Stomach smooth muscle (tissue), 2 donors: ENCODE results near the gene GPR179.

Experiments used
- H3K27ac ChIP-seq: one replicate; pipeline ENCODE4 v1.7.0; 2013; ENCODE audit warnings: mild to moderate bottlenecking, low read length, inconsistent platforms
- H3K27me3 ChIP-seq, 2 donors: one replicate each; pipeline ENCODE4 v1.7.0; 2013; ENCODE audit warnings: low read length in 2 of 2; ENCODE audit not compliant: insufficient read depth in 2 of 2, control insufficient read depth in 1 of 2
- H3K36me3 ChIP-seq, 2 donors: one replicate each; pipeline ENCODE4 v1.7.0; 2013; ENCODE audit warnings: low read length in 2 of 2; ENCODE audit not compliant: control insufficient read depth in 2 of 2, insufficient read depth in 2 of 2
- H3K4me1 ChIP-seq: one replicate; pipeline ENCODE4 v1.7.0; 2013; ENCODE audit warnings: low read length; ENCODE audit not compliant: control insufficient read depth, insufficient read depth
- H3K4me3 ChIP-seq, 2 donors: one replicate each; pipeline ENCODE4 v1.7.0; 2013; ENCODE audit warnings: low read length in 2 of 2
- H3K9ac ChIP-seq, 2 donors: one replicate each; pipeline ENCODE4 v1.7.0; 2013; ENCODE audit warnings: low read length in 2 of 2, mild to moderate bottlenecking in 1 of 2
- H3K9me3 ChIP-seq, 2 donors: one replicate each; pipeline ENCODE4 v1.7.0; 2013; ENCODE audit warnings: low read length in 2 of 2; ENCODE audit not compliant: control insufficient read depth in 2 of 2
- donor health status: healthy.
- donor health status: Pancreatic carcinoma.

GPR179 gene

DNA sequence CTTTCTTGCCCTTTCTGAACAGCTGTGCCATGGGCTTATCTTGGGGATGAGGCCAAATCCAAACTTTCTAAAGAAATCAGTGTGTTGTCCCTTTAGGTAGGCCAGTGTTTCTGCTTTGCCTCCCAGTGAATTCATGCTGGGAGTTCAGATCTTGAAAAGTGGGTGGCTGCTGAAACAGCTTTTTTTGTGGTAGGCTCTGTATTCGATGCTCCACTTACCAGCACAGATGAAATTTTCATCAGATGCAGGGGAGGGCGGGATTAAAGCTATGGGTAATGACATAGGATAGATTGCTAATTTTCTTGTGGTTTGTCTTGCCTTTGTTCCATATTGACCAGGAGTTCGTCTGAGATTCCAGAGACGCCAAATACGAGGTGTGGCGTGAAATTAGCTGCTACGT, 10.7 kb upstream of the GPR179 start:
- Histone ChIP-seq H3K4me3 (peak overlapping the region in 1 of 2 donors; percentile 8), H3K9me3 (no peaks in the 10 kb centered on the region), H3K27ac (no peak overlapping the region), H3K36me3 (no peaks in the 10 kb centered on the region), H3K27me3 (no peaks in the 10 kb centered on the region), H3K9ac (no peak overlapping the region), H3K4me1 (peaks cover 34% of the 10 kb centered on the region)

DNA sequence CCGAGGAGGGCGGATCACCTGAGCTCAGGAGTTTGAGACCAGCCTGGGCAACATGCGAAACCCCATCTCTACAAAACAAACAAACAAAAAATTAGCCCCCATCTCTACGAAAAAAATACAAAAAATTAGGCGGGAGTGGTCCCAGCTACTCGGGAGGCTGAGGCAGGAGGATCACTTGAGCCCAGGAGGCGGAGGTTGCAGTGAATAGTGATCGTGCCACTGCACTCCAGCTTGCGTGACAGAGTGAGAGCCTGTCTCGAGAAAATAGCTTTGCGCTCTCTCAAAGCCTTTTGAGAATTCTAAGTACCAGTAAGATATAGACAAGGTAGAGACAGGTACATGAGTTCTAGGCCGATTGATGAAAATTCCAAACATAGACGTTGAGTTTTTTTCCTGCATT, 9.9 kb upstream of the GPR179 start:
- Histone ChIP-seq H3K4me3 (peak overlapping the region; percentile 78 to 85), H3K4me1 (peaks cover 28% of the 10 kb centered on the region)

DNA sequence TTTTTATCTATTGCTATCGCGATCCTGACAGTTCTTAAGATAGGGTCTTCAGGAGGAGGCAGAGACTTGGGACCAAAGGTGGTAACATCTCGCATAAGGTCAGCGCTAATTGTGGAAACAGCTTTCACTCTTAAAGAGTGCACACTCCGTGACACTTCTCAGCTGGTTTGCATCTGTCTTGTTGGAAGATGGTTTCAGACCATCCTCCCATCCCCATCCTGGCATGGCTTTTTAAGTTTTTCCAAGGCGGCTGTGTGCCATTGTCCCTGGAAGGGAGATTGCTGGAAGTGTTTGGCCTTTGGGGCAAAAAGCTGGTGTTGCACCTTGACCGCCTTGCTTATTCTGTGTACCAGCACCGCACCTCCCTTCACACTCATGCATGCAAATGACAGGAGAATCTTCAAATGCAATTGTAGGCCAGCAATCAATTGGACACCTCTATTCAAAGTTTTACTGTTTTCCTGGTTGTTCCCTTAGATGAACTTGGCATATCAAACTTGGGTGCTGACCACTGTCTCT, 9.4 kb upstream of the GPR179 start:
- H3K27me3 ChIP-seq: no peaks in the 10 kb centered on the region
- no peaks in the 10 kb centered on the region for H3K9me3 ChIP-seq
- H3K36me3 ChIP-seq: no peaks in the 10 kb centered on the region
- H3K27ac ChIP-seq: peak overlapping the region; percentile 41
- peak overlapping the region; percentile 60 to 78 for H3K9ac ChIP-seq
- H3K4me1 ChIP-seq: peaks cover 24% of the 10 kb centered on the region
- H3K4me3 ChIP-seq: peak overlapping the region; percentile 78 to 85

More for the DNA sequence above, 9.9 kb upstream of the GPR179 start:
- Histone ChIP-seq H3K9ac (no peak overlapping the region), H3K27me3 (no peaks in the 10 kb centered on the region), H3K27ac (no peak overlapping the region), H3K36me3 (no peaks in the 10 kb centered on the region), H3K9me3 (no peaks in the 10 kb centered on the region)

DNA sequence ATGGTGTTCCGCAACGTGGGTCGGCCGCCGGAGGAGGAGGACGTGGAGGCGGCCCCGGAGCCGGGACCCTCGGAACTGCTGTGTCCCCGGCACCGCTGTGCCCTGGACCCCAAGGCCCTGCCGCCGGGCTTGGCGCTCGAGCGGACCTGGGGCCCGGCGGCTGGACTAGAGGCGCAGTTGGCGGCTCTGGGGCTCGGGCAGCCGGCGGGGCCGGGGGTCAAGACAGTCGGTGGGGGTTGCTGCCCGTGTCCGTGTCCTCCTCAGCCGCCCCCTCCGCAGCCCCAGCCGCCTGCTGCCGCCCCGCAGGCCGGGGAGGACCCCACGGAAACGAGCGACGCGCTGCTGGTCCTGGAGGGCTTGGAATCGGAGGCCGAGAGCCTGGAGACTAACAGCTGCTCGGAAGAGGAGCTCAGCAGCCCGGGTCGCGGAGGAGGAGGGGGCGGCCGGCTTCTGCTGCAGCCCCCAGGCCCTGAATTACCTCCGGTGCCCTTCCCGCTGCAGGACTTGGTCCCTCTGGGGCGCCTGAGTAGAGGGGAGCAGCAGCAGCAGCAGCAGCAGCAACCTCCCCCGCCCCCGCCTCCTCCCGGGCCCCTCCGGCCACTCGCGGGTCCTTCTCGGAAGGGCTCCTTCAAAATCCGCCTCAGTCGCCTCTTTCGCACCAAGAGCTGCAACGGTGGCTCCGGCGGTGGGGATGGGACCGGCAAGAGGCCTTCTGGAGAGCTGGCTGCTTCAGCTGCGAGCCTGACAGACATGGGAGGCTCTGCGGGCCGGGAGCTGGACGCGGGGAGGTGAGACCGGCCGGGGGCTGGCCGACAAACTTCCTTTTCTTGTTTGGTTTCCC, 8.7 kb upstream of the GPR179 start:
- Histone ChIP-seq H3K36me3 (no peaks in the 10 kb centered on the region), H3K27me3 (no peaks in the 10 kb centered on the region), H3K9me3 (no peaks in the 10 kb centered on the region), H3K4me3 (peak overlapping the region; percentile 78 to 85), H3K9ac (peak overlapping the region; percentile 60 to 78), H3K27ac (peak overlapping the region; percentile 46), H3K4me1 (peaks cover 18% of the 10 kb centered on the region)

DNA sequence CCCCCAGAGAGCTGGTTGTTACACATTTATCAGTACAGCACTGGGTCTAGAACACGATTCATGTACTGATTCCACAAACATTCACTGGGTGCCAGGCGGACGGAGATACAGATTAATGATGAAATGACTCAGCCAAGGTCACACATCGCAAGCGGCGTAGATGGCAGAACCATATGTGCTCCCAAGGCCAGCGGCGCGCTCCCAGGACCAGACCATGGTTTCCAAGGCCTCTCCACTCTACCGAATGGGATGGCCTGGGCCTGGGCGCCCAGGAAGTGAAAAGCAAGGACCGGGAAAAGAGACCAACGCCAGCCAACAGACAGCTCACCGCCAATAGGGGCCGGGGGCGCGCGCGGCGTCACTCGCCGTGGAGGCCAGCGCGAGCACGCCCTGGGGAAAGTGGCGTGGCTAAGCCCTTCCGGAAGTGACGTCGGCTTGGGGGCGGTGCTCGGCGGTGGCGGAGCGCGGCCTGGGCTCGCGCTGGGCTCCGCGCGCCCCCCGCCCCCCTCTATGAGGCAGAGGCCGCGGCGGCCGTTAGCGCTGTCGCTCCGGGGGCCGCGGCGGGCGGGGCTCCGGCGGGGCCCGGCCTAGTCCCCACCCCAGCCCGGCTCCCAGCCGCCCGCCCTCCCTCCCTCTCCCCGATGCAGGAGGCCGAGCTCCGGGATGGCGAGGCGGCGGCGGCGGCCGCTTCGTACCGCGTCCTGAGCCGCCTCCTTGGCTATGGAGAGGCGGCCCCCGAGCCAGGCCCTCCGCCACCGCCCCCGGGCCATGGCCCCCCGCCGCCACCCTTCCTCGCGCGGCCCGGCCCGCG, 7.9 kb upstream of the GPR179 start, which contains the start of gene SOCS7:
Gene SOCS7 (plus strand): TSS at position 433 of the 811 bp plus-strand sequence. CDS start 209 bp downstream, at position 642.
- H3K9ac ChIP-seq: peak within 1 kb of the TSS; percentile 60 to 87
- no peaks in the 10 kb centered on the region for H3K9me3 ChIP-seq
- H3K4me1 ChIP-seq: peaks cover 16% of the 10 kb centered on the region
- peak within 1 kb of the TSS; percentile 91 for H3K27ac ChIP-seq
- no peaks in the 10 kb centered on the region for H3K36me3 ChIP-seq
- no peaks in the 10 kb centered on the region for H3K27me3 ChIP-seq
- peak within 1 kb of the TSS; percentile 78 to 85 for H3K4me3 ChIP-seq

DNA sequence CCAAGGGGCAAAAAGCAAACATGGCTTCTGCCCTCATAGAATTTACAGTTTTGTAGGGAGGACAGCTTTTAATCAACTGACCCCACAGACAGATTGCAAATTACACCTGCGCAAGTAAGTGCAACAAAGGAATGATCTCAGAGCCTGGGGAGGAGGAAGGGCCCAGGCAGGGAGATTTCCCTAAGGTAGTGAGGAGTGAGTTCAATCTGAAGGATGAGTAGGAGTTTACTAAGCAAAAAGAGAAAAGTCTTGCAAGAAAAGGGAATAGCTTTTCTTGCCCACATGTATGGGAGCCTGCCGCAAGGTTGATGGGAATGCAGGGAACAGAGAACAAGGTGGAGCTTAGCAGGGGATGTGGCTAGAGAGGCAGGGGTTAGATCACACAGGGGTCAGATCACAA, 6.3 kb upstream of the GPR179 start:
- Histone ChIP-seq H3K27me3 (no peaks in the 10 kb centered on the region), H3K9me3 (no peaks in the 10 kb centered on the region), H3K27ac (no peak overlapping the region), H3K4me1 (peaks cover 16% of the 10 kb centered on the region), H3K9ac (peak overlapping the region in 1 of 2 donors; percentile 21), H3K36me3 (no peaks in the 10 kb centered on the region), H3K4me3 (no peak overlapping the region)

DNA sequence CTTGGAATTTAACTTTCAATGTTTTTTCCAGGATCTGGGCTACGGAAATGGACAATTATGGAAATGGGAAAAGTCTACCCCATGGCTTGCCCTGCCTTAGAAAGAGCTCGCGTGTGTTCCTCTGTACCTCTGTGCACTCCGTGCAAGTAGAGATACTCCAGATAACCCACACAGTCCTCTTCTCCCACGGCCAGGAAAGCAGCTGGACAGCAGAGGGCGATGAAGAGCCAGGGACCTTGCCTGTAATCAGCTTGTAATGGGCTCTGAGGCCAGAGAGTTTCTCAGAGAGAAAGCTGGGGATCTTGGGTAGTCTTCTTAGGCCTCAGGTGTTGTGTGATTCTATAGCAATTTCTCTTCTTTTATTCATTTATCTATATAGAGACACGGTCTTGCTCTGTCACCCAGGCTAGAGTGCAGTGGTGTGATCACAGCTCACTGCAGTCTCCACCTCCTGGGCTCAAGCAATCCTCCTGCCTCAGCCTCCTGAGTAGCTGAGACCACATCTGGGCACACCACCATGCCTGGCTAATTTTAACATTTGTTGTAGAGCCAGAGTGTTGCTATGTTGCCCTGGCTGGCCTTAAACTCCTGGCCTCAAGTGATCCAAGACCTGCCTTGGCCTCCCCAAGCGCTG, 5.5 kb upstream of the GPR179 start:
- Histone ChIP-seq H3K9ac (no peak overlapping the region), H3K27ac (peak overlapping the region; percentile 18), H3K4me1 (peaks cover 16% of the 10 kb centered on the region), H3K9me3 (no peaks in the 10 kb centered on the region), H3K36me3 (no peaks in the 10 kb centered on the region), H3K27me3 (peaks cover 0 to 1% of the 10 kb centered on the region in 2 donors), H3K4me3 (no peak overlapping the region)

DNA sequence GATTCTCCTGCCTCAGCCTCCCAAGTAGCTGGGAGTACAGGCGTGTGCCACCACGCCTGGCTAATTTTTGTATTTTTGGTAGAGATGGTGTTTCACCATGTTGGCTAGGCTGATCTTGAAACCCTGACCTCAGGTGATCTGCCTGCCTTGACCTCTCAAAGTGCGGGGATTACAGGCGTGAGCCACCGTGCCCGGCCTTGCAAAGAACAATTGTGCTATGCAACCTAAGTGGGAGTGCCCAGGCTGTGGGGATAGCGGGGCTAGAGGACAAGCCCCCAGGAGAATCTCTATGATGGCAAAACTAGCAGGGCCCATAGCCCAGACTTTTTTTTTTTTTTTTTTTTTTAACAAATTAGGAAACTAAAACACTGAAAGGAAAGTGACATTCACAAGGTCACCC, 2.0 kb upstream of the GPR179 start:
- peaks cover 0 to 2% of the 10 kb centered on the region in 2 donors for H3K27me3 ChIP-seq
- H3K4me3 ChIP-seq: no peak overlapping the region
- H3K4me1 ChIP-seq: no peaks in the 10 kb centered on the region
- H3K9ac ChIP-seq: no peak overlapping the region
- no peaks in the 10 kb centered on the region for H3K36me3 ChIP-seq
- H3K9me3 ChIP-seq: no peaks in the 10 kb centered on the region
- no peak overlapping the region for H3K27ac ChIP-seq

DNA sequence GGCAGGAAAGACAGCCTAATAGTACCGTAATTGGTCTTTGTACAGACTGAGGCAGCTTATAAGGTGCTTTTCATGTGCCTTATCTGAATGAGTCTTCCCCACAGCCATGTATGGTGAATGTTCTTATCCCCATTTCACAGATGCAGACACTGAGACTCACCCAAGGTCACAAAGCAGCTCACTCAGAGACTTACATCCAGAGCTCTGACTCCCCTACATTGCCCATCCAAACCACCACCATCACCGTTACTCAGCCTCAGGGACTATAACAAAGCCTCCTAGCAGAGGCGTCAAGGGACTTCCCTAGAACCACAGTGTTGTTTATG, 627 bp upstream of the GPR179 start:
- Histone ChIP-seq H3K4me3 (no peak overlapping the region), H3K27me3 (peaks cover 0 to 2% of the 10 kb centered on the region in 2 donors), H3K9ac (no peak overlapping the region), H3K36me3 (no peaks in the 10 kb centered on the region), H3K9me3 (no peaks in the 10 kb centered on the region), H3K27ac (no peak overlapping the region), H3K4me1 (no peaks in the 10 kb centered on the region)

DNA sequence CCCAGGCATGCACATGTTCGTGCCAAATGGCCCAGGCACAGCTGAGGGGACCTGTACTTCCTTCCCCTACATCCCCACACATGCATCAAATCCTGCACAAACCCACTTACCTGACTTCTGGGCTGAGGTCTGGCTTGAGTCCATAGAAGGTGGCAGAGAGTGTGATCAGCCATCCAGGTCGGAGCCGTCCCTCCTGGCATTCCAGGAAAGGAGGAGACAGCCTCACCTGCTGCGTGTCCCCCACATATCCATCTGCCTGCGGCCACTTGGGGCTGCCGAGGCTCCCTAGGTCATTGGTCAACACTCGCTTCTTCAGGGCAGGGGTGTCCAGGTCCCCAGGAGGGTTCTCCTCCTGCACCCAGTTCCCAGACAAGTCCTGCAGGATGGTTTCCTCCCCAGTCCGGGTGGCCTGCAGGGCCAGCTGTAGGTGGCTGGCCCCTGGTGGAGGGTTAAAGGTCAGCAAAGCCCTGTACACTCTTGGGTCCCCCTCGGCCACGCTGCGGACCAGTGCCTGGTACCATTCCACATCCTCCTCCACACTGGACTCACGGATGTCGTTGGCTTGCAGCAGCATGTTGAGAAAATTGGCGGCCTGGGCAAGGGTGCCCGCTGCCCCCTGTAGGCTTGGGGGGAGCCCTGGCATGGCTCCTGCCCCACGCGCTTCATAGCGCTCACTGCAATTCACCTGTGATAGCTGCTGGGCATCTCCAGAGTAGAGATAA, 709 bp downstream of the GPR179 start:
- Histone ChIP-seq H3K9ac (no peak overlapping the region), H3K27me3 (peaks cover 0 to 2% of the 10 kb centered on the region in 2 donors), H3K36me3 (no peaks in the 10 kb centered on the region), H3K27ac (no peak overlapping the region), H3K9me3 (no peaks in the 10 kb centered on the region), H3K4me3 (no peak overlapping the region), H3K4me1 (no peaks in the 10 kb centered on the region)
